ENCODE measurements around the gene BRD4.

BRD4 gene

GRCh38 chr19:15298847-15299567, 33.3 kb downstream of the BRD4 start:
- no peak for DNase-seq (ENCODE audit: low read depth)
- TF ChIP-seq, protein P1, sequence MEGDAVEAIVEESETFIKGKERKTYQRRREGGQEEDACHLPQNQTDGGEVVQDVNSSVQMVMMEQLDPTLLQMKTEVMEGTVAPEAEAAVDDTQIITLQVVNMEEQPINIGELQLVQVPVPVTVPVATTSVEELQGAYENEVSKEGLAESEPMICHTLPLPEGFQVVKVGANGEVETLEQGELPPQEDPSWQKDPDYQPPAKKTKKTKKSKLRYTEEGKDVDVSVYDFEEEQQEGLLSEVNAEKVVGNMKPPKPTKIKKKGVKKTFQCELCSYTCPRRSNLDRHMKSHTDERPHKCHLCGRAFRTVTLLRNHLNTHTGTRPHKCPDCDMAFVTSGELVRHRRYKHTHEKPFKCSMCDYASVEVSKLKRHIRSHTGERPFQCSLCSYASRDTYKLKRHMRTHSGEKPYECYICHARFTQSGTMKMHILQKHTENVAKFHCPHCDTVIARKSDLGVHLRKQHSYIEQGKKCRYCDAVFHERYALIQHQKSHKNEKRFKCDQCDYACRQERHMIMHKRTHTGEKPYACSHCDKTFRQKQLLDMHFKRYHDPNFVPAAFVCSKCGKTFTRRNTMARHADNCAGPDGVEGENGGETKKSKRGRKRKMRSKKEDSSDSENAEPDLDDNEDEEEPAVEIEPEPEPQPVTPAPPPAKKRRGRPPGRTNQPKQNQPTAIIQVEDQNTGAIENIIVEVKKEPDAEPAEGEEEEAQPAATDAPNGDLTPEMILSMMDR (conservative IDR thresholded peaks at IDR 0.05; ENCODE audit: control insufficient read depth, insufficient read depth, low read depth, low read length), result no peak
- H3K4me3 ChIP-seq (ENCODE audit: control insufficient read depth, low read depth, low read length), result no peak overlapping the region

GRCh38 chr19:15297416-15298224, 34.7 kb downstream of the BRD4 start:
- no peak overlapping the region for H3K4me3 ChIP-seq (ENCODE audit: control insufficient read depth, low read depth, low read length)

GRCh38 chr19:15296841-15297415, 35.4 kb downstream of the BRD4 start:
- no peak for DNase-seq (ENCODE audit: low read depth)
- H3K4me3 ChIP-seq (ENCODE audit: control insufficient read depth, low read depth, low read length), result no peak overlapping the region
- TF ChIP-seq, protein P1 (conservative IDR thresholded peaks at IDR 0.05; ENCODE audit: control insufficient read depth, insufficient read depth, low read depth, low read length), result no peak

More at GRCh38 chr19:15297416-15298224, 34.7 kb downstream of the BRD4 start:
- TF ChIP-seq, protein P1 (conservative IDR thresholded peaks at IDR 0.05; ENCODE audit: control insufficient read depth, insufficient read depth, low read depth, low read length), result peak; percentile 5
- peak; percentile 63 for DNase-seq (ENCODE audit: low read depth)

- no peak for DNase-seq (ENCODE audit: low read depth)
- H3K4me3 ChIP-seq (ENCODE audit: control insufficient read depth, low read depth, low read length), result no peak overlapping the region
- TF ChIP-seq, protein P1 (conservative IDR thresholded peaks at IDR 0.05; ENCODE audit: control insufficient read depth, insufficient read depth, low read depth, low read length), result no peak
Observed at GRCh38 chr19:15296353-15296752, 36.0 kb downstream of the BRD4 start.

- no peak overlapping the region for H3K4me3 ChIP-seq (ENCODE audit: control insufficient read depth, low read depth, low read length)
- TF ChIP-seq, protein P1 (conservative IDR thresholded peaks at IDR 0.05; ENCODE audit: control insufficient read depth, insufficient read depth, low read depth, low read length), result no peak
- DNase-seq (ENCODE audit: low read depth), result no peak
Observed at GRCh38 chr19:15294561-15294990, 37.8 kb downstream of the BRD4 start.

DNA sequence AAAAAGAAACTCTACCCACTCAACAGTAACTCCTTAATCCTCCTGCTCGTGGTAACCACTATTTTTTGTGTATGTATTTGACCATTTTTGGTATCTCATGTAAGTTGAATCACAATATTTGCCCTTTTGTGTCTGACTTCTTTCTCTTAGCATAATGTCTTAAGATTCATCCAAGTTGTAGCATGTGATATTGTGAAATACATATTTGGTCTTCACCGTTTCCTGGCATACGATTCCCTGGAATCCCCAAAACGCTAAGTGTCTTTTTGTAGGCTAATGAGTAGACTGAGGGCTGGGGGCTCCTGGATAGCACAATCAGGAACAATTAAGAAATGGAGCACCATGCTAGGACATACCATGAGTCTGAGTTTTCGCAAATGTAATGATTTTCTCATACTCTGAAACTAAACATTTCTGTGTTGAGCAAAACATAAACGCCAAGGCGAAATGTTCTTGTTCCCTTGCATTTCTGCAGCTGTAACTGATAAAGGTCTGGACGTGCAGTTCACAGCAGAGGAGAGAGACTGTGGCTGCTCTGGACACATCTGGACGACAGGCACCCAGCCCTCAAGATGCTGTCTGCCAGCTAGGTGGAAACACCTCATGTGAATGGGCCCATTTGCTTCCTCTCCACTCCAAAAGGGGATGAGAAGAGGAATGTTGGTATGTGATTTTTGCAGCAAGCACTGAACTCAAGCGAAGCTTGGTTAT, 38.4 kb downstream of the BRD4 start:
- TF ChIP-seq, protein P1 (conservative IDR thresholded peaks at IDR 0.05; ENCODE audit: control insufficient read depth, insufficient read depth, low read depth, low read length), result no peak
- no peak overlapping the region for H3K4me3 ChIP-seq (ENCODE audit: control insufficient read depth, low read depth, low read length)
- peak; percentile 58 for DNase-seq (ENCODE audit: low read depth)

All from fibroblast of mammary gland (primary cell).